ENCODE data around the gene ZNF555.

- TF ChIP-seq CTCF (IDR thresholded peaks at IDR 0.05): no peak
- TF ChIP-seq ZFX (IDR thresholded peaks at IDR 0.05; ENCODE audit: borderline replicate concordance): no peak
Measured at GRCh38 chr19:2791876-2792275, 49.4 kb upstream of the ZNF555 start.

All from 22Rv1 (cell line).